GM21360 (cell line): ENCODE measurements around the gene SNN.

Experiments
- ATAC-seq: cut with Tn5 transposase; IDR thresholded peaks from one replicate; pipeline ENCODE4 v1.9.1; 2021; ENCODE audit warnings: mild to moderate bottlenecking, moderate library complexity; ENCODE audit not compliant: unreplicated experiment

SNN gene

DNA sequence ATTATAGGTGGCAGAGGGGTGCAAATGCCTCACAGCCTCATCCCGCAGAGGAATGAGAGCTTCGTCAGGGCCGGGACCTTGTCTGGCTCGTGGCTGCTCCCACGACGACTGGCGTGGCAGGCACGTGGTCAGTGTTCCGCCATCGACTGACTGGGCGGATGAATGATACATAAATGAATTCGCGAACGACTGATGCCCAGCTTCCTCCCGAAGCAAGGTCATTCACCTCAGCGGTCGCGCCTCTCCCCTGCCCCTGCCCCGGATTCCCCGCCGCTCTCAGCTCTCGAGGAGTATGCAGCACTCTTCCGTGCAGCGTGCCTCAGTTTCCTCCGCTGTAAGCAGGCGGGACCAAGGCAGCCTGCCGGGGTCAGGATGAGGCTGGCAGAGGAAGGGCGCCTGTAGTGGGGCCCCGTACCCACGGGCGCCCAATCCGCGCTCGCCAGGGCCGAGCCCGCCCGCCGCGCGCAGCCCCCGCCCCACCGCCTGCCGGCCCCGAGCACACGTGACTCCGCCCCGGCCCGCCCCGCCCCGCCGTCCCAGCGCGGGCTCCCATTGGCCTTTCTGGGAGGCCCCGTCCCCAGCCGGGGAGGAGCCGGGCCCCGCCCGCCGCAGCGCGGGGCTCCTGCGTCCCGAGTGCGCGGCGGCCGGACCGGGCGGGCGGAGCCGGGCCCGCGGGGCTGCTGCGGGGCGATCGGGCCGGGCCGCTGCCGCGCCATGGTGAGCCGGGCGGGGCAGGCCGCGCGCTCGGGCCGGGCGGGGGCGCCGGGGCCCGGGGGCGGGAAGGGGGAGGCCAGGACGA is at the start of gene SNN:
TSS of gene SNN (plus strand) at position 632 of the 799 bp plus-strand sequence. CDS start 7,605 bp downstream, outside the sequence.
- peak; percentile 51 for ATAC-seq

DNA sequence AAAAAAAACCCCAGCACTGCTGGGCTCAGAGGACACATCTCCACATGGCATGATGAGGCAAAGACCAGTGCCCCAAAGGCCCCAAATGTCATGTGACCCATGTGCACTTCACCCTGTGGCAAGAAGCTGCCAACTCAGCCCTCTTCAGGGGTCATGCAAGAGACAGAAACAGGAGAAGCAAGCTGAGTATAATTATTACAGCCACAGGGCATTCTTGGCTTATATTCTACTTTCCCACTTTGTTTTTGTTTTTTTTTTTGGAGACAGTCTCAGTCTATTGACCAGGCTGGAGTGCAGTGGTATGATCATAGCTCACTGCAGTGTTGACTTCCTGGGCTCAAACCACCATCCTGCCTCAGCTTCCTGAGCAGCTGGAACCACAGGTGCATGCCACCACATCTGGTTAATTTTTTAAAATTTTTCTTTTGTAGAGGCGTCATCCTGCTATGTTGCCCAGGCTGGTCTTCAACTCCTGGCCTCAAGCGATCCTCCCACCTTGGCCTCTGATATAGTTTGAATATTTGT is 48.9 kb upstream of the SNN start:
- ATAC-seq, result no peak

DNA sequence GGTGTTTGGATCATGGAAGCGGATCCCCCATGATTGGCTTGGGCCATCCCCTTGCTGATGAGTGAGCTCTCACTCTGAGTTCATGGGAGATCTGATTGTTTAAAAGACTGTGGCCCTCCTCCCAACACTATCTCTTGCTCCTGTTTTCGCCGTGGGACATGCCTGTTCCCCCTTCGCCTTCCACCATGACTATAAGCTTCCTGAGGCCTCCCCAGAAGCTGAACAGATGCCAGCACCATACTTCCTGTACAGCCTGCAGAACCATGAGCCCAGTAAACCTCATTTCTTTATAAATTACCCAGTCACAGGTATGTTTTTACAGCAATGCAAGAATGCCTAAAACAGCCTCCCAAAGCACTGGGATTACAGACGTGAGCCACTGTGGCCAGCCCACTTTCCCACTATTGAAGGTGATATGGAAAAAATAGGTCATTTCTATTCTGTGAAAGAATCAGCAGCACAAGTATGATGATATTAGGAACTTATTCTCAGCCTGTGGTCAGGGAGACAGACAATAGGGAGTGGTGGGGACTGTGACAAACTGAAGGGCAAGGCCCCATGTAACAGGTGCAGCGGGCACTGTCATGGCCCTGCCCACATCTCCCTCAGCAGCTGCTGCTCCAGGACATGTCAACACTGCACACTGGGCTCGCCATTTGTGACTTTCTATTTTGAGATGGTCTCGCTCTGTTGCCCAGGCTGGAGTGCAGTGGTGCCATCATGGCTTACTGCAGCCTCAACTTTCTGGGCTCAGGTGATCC is 47.8 kb upstream of the SNN start:
- ATAC-seq, result no peak

DNA sequence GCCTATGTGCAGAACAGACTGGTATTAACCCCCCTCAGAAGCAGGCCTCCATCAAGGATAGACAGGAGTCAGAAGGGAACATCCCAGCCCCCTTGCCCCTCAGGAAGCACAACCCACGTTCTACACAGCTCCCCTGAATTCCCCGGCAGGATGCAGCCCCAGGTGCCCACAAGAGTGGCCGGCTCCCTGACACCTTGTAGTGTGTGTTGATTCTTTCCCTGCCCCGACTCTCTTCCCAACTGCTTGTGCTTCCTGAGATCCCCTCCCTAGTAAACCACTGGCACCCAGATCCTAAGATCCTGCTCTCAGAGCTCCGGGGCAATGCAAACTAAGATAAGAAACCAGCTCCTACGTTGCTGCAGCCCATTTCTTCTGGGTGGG is 46.7 kb upstream of the SNN start:
- no peak for ATAC-seq

DNA sequence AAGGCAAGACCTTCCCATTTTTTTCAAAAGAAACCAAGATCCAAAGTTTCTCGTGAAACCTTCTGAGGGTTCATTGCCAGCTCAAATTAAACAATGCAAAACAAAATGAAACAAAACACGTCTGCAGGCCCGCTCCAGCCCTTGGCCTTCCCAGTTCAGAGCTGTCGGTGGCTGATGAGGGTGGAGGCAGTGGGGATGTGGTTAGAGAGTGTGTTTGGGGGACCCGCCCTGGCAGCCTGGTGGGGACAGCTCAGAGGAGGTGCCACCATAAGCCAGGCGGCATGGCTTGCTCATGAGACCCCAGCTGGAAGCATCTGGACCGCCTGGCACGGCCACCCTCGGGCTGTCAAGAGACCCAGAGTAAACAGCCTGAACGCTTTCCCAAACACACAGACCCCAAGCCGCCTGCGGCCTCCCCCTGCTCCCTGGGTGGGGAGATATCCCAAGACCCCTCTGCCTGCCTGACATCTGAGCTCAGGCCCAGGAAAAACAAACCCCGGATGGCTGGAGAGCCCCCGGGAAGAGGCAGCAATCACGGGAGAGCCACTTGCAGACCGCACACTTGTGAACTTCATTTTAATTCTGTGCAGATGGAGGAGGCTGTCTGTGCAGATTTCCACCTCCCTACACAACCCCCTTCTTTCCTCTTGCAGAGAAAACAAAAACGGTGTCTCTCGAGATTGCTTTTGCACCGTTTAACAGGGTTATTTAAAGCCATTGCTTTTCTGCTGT is 46.2 kb upstream of the SNN start:
- no peak for ATAC-seq

DNA sequence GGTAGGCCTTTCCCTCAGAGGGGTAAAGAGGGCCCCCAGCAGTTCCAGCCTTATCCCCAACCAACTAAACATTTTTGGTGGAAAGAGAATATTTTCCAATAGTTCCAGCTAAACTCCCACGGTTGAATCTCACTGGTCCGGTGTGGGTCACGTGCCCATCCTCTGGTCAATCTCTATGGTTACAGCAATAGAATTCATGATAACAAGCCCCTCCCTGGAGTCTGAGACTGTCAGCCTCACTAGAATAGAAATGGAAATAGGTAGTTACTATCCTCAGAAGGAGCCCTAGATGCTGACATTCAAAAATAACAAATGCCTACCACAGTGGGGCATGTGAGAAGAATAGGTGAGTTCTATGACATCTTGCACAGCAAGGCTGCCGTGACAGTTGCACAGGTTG is 44.0 kb upstream of the SNN start:
- no peak for ATAC-seq

DNA sequence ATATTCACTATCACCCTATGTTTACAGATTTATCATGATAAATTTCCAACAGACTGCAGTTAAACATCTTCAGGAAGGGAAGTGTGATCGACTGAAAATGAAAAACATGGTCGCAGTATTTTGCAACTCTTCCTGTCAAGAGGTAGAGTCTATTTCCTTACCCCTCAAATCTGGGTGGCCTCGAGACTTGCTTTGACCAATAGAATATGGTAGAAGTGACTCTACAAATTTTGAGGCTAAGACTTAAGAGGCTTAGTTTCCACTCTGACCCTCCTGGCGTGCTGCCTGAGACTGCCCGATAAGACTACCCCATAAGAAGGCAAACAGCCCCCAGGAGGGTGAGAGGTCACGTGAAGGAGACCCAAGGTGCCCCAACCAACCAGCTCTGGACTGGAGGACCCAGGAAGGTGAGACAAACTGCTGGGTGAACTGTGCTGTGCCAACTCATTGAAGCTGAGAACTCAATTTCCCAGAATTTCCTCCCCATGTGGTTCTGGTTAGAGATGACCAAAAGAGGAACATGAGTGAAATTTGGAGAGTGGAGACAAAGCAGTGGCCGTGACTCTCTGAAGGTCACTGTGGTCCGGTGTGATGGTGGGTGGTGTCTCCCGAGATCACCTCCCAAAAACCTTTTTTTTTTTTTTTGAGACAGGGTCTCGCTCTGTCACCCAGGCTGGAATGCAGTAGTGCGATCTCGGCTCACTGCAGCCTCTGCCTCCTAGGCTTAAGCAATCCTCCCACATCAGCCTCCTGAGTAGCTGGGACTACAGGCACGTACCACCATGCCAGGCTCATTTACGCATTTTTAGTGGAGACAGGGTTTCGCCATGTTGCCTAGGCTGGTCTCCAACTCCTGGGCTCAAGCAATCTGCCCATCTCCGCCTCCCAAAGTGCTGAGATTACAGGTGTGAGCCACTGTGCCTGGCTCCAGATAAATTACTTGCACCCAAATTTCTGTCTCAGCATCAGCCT is 43.3 kb upstream of the SNN start:
- ATAC-seq, result no peak

DNA sequence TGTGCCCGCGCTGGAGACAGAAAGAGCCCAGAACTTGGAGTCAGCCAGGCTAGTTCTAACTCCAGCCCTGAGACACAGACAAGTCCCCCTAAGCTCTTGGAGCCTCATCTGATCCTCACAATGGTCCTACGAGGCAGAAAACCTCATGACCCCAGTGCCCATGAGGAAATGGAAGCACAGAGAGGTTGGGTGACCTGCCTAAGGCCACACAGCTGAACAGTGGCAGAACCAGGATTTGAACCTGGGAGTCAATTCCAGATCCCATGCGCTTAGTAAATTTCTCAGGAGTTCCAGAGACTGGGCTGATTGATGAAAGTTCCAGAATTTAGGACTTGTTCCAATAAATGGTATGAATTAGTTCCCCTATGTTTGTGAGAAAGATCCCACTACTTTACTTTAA is 42.5 kb upstream of the SNN start:
- no peak for ATAC-seq

DNA sequence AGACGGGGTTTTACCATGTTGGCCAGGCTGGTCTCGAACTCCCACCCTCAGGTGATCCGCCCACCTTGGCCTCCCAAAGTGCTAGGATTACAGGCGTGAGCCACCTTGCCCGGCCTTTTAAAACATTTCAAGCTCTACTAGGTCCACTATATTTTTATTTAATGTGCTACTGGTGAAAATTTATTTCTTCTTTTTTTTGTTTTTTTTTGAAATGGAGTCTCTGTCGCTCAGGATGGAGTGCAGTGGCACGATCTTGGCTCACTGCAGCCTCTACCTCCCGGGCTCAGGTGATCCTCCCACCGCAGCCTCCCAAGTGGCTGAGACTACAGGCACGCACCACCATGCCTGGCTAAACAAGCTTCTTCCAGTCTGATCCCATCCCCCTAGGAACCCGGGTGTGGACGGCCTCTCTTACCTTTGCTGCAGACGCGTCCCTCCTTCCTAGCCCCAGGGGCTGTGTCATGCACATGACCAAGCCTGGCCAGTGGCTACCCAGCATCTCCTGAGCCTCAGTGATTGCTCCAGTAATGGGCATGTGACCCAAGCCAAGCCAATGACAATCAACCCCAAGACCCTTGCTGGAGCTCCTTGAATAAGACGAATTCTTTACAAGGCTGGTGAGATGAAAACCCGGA is 41.5 kb upstream of the SNN start:
- no peak for ATAC-seq

DNA sequence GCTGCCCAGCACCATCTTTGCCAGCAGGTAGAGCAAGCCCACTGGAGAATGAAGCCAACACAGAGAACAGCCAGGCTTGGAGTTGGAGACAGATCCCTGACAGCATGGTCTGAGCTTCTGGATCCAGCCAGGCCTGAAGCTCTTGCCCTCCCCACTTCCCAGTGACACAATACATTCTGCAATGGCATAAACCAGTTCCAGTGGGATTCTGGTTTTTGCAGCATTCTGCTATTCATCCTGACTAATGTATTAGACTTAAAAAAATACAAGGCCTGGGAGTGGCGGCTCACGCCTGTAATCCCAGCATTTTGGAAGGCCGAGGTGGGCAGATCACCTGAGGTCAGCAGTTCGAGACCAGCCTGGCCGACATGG is 41.0 kb upstream of the SNN start:
- no peak for ATAC-seq

DNA sequence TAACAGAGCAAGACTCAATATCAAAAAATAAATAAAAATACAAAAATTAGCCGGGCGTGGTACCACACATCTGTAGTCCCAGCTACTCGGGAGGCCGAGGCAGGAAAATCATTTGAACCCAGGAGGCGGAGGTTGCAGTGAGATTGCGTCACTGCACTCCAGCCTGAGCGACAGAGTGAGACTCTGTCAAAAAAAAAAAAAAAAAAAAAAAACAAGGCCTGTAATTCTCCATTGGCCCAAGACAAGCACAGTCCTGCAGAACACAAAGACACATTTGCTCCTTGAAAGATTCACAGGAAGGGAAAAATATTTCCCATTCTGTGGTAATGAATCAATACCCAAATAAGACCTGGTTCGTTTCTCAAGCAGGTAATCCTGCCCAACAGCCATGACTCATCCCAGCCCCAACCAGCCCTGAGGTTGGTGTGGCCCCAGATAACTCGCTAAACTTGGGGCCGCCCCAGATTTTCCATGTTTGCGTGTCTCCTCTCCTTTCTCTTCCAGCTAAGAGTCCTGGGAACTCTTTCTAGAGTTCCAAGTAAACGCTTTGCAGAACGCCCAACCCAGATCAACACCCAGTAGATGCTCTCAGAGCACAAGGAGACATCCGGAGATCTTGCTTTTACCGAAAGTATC is 40.3 kb upstream of the SNN start:
- no peak for ATAC-seq

DNA sequence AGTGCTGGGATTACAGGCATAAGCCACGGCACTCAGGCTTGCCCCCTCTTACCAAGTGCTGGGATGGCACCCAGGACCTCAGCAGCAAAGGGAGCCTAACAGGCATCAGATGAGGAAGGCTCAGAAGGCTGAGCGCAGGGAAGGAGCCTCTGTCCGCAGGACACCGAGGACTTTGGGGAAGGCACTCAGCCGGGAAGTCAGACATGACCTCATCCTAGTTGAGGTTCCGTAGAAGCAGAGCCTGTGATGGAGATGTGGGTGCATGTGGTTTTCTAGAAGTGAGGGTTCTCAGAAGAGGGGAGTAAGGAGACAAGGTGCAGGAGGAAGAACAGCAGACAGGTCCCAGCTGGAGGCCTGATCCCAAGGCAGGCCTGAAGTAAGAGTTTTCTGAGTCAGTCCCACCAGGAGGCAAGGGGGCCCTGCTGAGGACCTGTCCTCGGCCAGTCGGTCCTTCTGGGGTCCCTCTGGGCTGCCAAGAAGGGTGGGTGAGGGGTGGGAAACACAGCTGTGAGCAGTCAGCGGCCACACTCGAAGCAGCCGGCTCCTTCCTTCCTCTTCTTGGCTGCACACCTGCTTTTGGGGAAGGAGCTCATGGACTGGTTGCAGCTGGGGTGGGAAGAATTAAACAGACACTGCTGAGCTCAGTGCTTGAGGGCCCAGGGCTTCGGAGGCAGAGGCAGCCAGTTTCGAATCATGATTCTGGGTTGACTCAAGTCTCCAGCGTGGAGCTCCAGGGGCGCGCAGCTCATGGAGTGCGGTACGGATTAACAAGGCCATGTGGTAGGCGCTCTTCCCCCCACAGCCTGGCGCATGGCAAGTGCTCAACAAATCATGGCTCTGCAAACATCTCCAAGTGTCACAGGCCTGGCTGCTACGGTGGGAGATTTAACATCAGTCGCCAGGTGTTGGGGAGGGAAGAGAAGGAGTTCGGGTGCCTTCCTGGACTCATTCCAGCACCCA is 38.9 kb upstream of the SNN start:
- ATAC-seq, result no peak

DNA sequence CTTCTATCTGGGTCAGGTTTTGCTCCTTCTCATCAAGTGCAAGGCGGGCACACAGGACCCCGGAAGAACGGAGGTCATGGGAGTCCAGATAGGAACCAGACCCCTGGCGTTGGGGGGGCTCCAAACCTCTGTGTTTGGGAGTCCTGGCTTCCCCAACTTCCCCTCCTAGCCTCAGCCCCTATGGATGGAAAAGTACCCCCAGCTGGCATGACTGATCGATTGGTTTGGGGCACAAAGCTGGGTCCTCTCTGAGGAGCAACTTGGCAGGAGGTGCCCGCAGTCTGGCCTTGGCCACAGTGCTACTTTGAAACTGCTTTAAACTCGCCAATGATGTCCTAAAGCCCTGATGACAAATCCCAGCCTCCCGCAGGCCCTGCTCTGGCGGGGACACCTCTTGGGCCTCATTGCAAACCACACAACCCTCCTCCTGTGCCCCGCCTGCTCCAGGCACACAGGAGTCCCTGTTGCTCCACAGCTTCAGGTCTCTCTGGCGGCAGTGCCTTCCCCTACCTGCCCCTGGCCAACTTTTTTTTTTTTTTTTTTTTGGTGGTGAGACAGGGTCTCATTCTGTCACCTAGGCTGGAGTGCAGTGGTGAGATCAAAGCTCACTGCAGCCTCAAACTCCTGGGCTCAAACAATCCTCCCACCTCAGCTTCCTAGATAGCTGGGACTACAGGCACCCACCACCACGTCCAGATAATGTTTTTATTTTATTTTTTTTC is 38.0 kb upstream of the SNN start:
- ATAC-seq, result no peak

DNA sequence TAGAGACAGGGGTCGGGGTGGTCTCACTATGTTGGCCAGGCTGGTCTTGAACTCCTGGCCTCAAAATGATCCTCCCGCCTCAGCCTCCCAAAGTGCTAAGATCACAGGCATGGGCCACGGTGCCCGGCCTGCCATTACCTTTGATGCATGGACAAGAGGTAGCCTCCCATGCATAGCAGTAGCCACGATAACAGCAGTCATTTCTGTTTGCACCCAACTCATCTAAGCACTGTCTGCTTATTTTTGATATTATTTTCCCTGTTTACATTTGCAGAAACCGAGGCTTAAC is 37.5 kb upstream of the SNN start:
- no peak for ATAC-seq

DNA sequence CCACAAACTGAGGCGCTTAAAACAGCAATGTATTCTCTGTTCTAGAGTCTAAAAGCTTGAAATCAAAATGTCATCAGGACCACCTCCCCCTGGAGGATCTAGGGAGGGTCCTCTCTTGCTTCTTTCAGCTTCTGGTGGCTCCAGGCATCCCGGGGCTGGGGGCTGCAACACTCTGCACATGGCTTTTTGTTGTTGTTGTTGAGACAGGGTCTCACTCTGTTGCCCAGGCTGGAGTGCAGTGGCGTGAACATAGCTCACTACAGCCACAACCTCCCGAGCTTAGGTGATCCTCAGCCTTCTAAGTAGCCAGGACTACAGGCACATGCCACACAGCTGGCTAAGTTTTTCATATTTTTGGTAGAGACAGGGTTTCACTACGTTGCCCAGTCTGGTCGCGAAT is 37.0 kb upstream of the SNN start:
- no peak for ATAC-seq

DNA sequence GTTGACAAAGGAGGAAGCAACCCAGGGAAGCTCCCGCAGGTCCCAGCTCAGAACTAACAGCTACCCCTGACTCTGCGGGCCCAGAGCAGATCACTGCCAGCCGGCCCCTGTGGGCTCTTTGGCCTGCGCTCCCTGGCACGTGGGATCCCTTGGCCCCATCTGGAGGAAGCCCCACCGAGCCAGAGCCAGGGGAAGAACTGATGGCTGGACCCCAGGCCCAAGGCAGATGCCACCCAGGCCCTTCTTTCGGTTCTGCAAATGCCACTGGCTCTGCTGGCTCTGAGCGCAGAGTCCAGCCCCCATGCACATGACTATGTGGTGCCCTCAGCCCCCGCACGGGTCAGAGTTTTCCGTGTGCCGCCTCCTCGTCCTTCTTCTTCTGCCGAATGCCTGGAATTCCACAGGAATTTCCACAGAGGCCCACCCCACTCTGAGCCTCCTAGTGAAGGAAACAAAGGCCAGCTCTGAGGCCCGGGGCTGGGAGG is 35.8 kb upstream of the SNN start:
- no peak for ATAC-seq

DNA sequence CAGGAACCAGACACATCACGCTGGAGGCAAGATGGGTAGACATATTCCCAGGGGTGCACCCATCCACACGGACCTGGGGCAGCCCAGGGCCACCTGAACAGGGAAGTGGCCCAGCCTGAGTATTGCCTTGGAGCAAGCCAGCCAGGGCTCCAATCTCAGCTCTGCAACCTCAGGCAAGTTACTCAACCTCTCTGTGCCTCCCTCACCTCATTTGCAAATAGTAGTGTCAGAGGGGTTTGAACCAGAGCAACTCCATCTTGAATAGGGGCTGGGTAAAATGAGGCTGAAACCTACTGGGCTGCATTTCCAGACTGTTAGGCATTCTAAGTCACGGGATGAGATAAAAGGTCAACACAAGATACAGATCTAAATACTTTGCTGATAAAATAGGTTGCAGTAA is 35.1 kb upstream of the SNN start:
- ATAC-seq, result no peak

DNA sequence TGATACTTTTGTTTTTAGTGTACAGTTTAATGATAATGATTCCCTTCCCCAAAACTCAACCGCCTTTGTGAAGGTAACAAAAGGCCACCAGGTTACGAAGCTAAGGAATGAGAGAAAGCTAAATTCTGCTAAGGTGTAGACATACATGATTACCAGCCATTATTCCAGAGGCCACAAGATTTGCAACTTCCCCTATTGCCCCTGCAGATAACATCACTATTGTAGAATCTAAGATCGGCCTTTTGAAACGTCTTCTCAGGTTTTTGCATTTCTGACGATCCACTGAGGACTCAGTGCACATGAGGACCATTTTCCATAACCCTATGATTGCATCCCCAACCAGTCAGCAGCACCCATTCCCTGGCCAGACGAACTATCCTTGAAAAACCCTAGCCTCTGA is 33.9 kb upstream of the SNN start:
- no peak for ATAC-seq
